CD4-positive, alpha-beta T cell treated with Interleukin-12 subunit alpha and Interleukin-12 subunit beta, for 1 hour (primary cell): ENCODE results near the gene GAB1.
"Not testable (repeated sequence)": the region's sequence is repeated elsewhere in the genome, so short reads cannot be mapped to it uniquely, and the experiment has no call there.

ENCODE experiments used
- DNase-seq: peaks from one replicate; pipeline ENCODE4 v3.0.0-alpha.2; 2020

Gene GAB1

DNA sequence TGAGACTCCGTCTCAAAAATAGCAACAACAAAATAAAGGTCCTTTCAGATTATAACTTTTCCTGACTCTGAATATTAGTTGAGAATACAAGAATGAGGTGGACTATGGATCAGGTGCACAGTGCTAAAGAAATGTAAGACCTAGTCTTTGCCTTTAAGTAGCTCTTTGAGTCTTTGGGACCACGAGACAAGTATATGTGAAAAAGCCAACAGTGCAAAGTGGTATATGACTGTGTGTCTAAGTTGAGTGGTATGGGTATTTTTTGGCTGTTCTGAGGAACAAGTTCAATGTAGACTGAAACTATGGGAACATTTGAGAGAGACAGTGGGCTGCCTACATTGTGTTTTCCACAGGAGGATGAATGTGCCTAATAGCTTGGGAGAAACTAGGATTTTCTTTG lies 2.8 kb downstream of the GAB1 start:
- DNase-seq: no peak

DNA sequence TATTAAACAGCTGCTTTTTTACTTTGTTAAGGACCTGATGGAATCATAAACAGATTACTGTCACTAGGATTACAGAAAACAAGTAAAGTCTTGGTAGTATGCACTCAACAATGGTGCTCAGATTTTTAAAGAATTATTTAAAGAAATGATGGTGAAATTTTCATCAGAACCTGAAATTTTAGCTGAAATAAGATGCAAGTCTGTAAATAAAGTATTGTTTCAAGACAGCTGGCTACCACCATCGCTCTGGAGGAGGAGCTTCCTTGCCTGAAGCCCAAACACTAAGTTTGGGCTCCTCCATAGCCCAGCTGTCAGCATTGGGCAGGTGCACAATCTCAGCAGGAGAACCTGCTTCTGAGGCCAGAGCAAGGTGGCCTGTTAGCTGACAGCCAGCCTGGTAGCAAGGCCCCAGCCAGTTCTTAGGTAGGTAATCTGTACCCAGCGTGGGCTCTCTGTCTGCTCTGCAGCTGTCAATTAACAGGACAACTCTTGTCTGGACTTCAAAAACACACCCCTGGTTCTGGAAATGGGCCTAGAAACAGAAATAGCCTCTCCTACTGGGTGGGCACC lies 4.6 kb downstream of the GAB1 start:
- no peak for DNase-seq

DNA sequence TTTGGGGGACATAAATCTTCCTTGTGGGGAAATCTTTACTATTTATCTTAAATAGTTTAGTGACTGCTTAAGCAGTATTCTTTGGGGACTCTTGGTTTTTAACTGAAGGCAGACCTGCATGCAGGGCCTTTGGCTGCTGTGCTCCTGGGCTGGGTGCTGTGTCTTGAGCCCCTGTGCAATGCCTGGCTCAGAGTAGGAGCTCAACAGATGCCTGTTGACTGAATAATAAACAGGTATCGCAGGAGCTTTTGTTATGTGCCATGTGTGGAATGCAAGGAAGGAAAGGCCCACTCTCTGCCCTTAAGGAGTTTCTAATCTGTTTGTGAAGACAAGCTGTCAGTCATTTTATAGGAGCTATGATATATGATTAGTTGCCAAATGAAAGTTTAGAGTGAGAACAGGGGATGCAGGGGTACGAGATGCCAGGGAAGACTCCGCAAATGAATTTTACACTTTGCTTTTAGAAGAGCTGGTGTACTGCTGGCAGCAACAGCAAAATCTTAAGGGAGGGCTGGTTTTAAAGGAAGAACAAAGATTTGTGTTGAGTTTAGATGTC lies 6.7 kb downstream of the GAB1 start:
- no peak for DNase-seq

DNA sequence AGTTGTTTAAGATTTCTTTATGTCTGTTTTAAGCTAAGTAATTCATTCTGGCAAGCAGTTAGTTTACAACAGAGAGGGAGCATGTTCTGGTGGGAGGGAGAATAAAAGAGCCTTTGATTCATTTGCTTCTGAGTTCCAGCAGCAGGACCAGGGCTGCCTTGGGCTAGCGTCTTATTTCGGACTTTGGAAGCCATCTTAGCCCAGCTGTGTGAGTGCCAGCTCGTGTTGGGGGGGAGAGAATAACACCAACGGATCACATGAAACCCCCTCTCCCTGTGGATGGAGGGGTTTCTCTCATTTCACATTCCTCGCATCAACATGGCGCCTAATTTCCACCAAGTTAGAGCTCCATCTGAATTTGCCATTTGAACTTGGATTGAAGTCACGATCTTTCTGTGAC lies 7.4 kb downstream of the GAB1 start:
- DNase-seq: no peak

DNA sequence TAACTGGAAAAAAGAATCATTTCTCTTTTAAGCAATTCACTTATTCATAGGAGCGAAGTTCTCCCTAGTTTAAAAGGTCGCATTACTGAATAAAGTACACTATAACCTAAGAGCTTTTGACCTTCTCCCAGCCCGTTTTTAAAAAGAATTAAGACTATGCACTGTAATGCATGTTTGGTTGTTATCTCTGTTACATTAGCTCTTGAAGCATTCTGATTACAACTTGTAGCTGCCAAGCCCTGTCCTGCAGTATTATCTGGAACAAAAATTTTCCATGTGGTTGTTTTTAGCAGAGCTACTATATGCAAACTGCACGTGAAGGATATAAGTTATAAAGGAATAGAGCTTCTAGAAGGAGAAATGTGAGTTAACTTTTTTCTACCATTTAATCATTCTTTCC lies 8.1 kb downstream of the GAB1 start:
- DNase-seq: no peak

DNA sequence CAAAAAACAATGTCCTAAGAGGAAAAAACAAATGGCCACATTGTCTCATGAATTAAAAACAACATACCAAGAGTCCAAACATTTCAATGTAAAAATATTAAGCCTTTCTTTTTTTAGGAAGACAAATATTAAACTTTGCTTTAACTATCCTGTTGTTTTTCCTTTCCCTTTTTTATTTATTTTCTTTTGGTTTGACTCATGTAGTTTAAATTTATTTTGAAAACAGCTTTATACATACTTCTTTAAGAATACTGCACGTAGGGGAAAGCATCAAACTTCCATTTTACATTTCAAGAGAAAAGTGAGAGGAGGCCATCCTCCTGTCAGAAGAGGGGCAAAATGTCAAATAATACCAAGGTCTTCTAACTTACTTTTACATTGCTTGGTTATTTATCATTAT lies 8.7 kb downstream of the GAB1 start:
- DNase-seq: no peak

DNA sequence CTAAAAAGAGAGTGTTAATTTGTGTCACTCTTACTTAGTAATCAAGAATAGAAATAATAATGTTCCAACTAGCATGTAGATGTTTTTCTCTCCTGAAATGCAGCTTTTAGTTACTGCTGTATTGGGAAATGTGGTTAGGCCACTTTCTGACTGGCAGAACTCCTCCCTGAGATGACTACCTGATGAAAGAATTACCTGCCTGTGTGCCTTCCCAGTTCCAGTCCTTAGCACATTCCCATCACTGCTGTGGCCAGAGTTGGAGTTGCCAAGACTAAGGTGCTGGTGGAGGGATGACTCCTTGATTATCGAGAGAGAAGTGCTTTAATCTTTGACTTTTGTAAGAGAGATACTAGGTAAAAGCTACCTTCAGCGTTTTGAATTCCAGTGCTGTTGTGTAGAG lies 9.5 kb downstream of the GAB1 start:
- DNase-seq: no peak

DNA sequence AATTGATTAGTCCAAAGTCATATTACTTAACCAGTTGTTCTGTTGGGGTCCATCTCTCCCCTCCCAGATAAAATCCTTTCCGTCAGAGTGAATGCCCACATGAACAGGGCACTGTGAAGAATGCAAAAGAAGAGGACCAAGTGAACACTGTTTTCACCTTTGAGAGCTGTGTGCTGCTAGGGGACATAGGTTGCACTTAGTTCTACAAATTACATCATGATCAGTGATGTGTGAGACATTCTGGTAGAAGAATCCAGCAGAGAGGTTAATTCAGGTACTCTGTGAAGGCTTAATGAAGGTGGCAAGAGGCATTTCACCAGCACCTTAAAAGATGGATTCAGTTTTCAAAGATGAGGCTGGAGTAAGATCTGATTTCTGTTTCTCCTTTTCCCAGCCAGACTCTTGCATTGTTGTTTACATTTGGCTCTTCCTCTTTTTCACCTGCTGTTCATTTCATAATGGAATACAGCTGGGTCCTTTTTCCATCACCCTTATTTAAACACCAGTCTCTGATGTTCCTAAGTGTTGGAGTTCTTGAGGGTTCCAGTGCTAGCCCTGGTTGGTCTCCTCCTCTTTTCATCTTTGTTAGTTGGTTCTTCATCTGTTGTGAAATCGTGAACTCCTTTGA lies 10.9 kb downstream of the GAB1 start:
- DNase-seq: no peak

DNA sequence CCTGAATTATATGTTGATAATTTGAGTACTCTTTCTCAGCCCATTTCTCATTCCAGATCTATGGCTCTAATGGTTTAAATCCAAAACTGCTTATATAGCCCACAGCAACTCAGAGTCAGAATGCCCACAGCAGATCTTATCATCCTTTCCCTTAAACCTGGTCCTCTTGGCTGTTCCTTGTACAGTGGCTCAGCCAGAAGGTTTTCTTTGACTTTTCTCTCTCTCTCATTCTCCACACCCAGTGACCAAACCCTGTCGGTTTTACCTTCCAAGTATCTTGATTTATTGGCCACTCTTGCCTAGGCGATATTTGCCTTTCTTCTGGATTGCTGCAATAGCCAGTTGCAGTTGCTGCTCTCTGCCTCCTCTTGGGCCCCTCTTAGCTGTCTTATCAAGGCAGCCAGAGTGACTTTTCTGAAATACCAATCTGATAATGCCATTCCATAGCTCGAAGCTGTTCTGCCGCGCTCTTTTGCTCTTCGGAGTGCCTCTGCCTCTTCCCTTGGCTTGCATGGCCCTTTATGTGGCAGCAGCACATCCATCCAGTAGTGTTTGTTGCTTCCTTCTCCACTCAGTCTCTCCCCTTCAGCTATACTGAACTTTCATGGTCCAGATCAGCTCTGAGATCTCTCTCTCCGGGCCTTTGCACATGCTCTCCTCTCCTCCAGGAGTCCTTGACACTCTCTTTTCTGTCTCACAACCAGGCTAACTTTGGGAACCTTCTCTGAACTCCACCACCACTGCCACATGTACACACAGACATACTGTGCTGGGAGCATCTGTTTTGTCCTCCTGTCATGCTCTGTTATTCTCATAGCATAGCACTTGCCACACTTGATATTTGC lies 11.8 kb downstream of the GAB1 start:
- DNase-seq: no peak

DNA sequence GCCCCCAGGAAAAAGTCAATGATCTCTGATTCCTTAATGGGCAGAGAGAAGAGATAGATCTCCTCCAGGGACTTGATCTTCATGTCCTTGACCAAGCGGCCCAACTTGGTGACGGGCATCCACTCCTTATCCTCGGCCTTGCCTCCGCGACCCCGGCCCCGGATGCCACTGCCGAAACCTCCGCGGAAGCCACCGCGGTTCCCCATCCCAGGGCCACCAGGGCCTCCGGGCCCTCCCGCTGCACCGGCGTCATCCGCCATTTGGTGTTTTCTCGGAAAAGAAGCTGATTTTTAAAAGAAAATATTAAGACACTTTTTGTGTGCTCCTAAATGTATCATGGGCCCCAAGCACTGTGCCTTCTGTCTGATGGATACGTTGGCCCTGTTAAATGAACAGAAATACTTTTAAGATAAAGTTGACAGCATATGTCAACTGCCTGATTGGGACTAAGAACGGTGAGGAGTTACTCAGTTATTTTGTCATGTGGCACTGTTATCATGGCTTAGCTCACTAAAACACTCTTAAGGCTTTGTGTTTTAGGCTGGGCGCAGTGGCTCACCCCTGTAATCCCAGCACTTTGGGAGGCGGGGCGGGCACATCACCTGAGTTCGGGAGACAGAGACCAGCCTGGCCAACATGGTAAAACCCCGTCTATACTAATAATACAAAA lies 13.3 kb downstream of the GAB1 start:
- not testable (repeated sequence) for DNase-seq

DNA sequence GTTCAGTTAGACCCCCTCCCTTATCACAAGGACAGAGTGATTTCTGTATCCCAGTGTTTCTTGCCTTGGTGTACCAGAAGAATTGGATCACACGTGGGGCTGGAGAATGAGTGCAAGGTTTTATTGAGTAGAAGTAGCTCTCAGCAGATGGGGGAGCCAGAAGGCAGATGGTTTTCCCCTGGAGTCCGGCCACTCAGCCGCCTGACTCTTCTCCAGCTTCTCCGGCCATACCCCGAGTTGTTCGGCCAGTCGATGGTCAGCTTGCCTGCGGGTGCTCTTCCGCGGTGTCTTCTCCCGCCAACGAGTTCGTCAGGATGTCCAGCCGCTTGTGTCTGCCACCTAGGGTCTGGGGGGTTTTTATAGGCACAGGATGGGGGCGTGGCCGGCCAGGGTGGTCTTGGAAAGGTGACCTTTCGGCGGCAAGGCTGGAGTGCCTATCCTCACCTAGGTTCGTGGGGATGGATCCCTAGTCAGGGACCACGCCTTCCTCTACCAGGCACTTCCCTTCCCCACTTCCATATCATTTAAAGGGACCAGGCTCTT lies 14.5 kb downstream of the GAB1 start:
- no peak for DNase-seq

DNA sequence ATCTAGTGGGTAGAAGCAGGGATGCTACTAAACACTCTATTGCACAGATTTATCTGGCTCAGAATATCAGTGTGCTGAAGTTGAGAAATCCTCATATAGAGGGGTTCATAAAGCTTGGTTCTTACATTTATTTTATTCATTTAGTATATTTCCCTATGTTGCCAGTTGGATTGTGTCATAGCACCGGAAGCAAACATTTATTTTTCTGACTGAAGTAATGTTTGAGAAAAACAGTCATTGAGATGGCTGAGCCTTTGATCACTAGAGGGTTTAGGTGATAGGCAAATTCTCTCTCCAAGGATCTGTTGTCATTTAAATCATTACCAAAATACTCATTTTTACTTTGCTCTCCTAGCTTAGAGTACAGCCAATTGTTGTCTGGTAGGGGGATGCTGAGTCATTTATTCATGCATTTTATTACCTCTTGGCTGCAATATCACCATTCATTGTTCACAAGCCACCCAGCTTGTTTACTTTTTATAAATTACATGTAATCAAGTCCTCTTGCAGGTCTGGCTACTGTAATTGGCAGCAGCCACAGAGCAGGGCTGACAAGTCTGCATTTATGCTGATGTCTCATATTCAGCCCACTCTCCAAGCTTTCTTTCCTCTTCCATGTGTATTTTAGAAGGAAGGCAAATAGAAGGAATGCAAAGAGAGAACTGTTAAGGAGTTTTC lies 15.2 kb downstream of the GAB1 start:
- no peak for DNase-seq

DNA sequence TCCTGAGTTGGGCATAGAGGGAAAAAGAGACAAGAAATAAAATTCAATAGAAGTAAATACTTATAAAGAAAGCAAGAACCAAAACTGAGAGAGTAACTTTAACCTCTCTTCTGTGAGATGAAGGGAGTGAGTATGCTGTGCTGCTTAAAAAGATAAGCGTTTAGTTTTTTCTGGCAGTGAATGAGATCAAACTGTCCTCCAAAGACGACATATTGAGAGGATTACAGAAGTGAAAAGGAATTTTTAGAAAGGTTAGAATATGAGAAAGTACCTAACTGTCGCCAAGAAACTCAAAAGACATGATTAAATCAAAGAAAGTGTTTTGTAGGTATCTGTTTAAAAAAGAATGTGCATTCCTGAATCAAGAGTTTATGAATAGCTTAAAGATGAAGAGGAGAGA lies 16.0 kb downstream of the GAB1 start:
- DNase-seq: no peak

DNA sequence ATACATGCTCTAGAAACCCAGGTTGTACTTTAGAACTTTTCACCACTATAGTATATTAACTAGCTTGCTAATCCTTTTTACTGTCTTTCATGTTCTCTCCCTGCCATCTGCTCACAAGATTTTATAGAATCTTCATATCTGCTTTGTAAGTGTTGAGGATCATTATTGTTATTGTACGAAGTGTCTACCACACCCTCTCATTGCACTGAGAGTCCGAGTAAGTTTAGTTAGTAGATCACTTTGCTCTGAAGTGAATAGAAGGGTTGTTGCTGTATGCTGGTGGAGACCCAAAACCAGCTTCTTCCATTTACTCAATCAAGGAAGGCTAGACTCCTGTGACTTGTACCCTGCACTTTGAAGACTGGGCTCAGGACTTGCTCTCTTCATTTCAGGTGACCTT lies 17.1 kb downstream of the GAB1 start:
- DNase-seq: no peak

DNA sequence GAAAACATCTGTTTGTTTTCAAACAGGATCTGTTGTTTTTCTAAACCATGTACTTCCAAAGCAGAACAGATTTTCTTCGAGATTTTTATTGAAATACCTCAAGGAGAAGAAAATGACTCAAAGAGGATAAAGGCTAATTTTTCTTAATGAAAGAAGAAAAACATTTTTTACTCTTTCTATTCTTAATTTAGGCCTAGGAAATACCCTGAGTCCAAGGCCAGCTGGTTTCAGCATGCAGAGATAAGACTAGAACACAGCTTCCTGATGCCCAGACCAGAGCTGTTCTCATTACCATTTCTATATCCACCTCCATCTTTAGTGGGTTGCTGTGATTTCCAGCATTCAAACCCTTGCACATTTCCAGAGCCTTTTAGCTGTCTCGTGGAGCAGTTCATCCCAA lies 18.3 kb downstream of the GAB1 start:
- no peak for DNase-seq

DNA sequence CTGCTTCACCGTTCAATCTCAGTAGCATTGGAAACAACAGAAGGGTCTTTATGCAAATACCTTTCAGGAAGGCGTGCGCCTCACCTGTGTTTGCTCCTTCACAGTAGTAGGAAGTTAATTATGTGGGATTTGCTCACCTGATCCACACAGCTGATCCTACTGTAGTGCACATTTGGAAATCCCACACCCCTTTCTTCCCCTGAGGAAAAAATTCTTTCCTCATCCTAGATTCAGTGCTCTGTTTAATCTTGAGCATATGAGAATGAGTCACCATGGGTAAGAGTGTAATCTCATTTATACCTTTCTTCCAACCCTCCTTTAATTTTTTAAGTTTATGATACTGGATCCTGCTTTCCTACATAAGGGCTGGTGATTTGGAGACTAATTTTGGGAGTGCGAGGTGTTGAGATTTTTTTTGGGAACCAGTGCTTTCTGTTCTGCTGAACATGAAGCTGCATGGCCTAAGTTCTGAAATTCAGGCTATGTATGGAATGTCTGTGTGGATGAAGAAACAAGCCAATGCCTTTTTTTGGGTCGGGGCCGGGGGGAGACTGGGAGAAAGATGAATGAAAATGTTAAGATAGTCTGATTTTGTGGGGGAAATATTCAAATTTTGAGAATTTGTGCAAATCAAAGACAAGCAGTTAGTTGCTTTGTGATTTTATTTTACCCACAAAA lies 19.0 kb downstream of the GAB1 start:
- DNase-seq: no peak

DNA sequence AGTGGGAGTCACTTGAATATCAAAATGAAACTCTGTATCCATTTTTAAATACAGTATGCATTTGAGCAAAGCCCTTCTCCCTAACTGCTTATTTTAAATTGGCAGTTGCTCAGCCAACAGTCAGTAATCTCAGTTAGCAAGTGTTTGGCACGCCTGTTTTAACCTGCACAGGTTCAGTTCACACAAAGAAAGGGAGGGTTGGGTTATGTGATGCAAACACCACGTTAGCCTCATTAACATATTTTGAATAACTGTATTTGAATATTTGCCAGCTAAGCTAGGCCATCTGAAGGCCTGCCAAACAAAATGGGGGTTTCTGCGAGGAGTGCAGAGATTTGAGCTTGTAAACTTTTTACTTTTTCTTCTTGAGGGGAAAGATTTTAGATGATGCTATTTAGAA lies 19.8 kb downstream of the GAB1 start:
- no peak for DNase-seq

DNA sequence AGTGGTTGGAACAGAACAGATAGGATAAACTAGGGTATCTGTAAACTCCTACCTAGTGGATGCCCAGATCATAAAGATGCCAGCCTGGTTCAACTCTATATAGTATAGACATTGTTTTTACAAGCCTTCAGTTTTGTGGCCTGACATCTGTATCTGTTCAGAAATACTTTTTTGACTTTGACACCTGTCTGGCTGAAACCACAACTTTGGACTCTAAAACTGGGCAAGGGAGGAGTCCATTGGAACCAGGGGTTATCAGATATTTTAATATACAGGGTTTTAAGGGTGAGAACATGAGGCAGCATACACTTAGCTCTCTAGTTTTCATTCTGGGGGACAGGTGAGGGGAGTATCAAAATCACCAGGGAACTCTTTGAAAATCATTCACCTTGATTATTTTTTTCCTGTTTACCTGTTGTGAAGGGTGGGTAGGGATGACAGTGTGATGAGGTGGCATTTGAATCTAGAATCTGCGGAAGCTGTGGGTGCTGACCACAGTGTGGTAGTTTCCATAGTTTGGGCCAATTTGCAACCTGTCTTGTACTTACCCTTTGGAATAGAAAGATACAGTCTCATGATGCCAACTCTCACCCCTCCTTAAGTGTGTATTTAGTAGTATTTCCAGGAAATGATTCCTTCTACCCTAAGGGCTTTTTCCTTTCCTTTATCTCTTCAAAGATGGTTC lies 20.6 kb downstream of the GAB1 start:
- peak; percentile 13 for DNase-seq

DNA sequence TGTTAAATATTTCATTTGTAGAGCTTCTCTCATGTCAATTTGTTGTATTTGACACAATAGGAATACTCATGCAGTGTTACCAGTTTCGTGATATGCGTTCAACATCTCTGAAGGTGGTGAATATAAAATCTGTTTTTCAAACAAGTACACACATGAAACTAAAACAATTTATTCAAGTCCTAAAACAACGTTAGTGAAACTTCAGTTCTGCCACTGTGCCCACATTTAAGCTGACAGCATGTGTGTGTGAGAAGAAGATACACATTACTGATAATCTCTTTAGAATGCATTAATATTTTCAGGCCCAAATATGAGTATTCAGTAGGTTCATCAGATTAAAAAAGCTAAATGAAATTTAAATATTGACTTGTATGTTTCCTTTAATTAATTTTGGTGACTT lies 21.7 kb downstream of the GAB1 start:
- DNase-seq: no peak

DNA sequence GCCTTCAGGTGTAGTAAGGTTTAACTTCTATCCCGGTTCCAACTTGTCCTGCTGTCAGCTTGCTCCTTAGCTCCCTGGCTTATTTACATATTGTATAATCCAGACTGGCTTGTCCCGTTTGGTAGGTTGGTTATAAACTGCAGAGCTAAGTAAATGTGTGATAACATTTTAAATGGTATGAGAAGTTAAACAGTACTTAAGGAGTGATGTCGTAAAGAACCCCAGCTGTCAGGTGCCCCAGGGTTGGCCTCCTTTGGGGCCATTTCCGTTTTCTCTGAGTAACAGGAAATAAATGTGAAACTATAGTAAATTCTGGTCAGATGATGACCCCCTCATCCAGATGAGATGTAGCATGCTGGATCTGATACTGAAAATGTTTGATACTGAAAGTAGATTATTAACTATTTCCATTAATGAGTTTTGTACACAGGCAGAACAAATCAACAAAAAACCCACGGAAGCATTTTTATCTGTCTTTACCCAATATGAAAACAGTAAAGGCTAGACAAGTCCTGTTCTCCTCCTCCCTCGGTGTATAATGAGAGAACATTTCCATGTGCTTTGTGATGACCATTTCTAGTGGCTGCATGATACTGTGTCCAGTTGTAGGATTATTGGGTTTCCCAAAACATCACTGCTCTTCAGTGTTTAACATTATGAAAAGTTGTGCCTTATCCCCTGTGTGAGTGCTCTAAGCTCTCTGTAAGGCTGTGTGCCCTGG lies 22.4 kb downstream of the GAB1 start:
- DNase-seq: peak; percentile 34
